HG03039 (cell line): ENCODE results near the gene LRRC27.

Source experiments
- ATAC-seq: cut with Tn5 transposase; IDR thresholded peaks from one replicate; pipeline ENCODE4 v1.9.1; 2021; ENCODE audit warnings: mild to moderate bottlenecking, moderate library complexity; ENCODE audit not compliant: unreplicated experiment

LRRC27 gene

DNA sequence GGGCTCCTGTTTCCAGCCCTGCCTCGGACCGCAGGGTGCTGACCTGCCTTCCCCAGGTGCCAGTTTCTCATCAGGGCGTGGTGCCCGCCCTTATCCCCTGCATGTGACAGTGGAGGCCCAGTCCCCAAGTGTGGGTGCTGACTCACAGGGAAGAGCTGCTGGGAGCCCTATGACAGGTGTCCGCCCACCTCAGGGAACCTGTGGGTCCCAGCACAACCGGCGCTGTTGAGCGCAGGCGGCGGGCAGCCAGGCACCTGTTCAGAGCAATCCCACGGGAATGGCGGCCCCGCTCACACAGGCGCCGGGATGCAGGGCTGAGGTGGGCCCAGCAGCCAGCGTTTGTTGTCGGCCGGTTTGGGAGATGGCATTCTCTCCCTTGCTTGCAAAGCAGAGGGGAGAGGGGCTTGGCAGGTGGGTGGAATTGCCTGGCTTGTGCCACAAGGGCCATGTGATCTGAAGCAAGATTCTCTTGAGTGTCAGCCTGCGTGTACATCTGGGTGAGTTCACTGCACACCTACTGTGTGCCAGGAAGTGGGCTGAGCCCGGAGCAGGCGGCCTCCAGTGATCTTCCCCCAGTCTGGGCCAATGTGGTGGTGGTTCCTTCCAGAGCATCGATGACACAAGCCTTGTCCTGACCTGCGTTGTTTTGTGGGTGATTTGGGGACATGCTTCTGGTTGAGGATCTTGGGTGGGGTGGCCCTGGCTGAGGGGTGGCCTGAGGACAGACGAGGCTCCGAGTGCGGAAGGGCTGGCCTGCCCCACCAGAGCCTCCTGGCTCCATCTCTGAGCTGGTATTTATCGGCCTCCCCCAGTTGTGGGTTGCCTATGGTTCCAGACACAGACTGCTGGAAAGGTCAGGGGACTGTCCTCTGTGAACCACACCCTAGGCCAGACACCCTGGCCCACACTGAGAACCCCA lies 67.4 kb downstream of the LRRC27 start:
- ATAC-seq = no peak

- ATAC-seq = no peak
Measured at GRCh38 chr10:132400041-132400546, 68.1 kb downstream of the LRRC27 start.

DNA sequence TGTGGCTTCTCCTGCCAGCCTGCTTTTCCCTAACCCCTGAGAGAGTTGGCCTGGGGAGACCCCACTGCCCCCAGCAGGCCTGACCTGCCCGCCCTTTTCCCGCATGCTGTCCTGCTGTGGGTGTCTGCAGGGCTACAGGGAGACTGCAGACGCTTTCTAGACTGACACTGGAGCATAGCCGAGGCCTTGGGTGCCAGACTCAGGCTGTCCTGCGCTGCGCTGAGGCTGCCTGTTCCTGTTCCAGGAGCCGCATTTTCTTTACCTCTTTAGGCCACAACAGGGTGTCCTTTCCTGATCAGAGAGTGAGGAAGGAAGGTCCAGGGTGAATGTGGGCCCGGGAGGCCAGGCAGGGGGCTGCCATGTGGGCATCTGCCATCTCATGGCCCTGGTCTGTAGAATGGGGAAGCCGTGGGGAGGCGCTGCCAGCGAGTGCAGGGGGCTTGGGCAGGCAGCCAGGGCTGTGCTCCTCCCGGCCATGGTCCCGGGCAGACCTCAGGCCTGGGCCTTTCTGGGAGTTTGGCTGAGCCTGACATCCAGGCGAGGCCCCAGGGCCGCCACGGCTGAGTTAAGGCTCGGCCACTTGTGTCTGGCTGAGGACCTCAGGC lies 68.7 kb downstream of the LRRC27 start:
- ATAC-seq = no peak

- ATAC-seq = no peak
Measured at GRCh38 chr10:132401401-132402118, 69.6 kb downstream of the LRRC27 start.

- no peak for ATAC-seq
Measured at GRCh38 chr10:132402781-132403241, 70.8 kb downstream of the LRRC27 start.

DNA sequence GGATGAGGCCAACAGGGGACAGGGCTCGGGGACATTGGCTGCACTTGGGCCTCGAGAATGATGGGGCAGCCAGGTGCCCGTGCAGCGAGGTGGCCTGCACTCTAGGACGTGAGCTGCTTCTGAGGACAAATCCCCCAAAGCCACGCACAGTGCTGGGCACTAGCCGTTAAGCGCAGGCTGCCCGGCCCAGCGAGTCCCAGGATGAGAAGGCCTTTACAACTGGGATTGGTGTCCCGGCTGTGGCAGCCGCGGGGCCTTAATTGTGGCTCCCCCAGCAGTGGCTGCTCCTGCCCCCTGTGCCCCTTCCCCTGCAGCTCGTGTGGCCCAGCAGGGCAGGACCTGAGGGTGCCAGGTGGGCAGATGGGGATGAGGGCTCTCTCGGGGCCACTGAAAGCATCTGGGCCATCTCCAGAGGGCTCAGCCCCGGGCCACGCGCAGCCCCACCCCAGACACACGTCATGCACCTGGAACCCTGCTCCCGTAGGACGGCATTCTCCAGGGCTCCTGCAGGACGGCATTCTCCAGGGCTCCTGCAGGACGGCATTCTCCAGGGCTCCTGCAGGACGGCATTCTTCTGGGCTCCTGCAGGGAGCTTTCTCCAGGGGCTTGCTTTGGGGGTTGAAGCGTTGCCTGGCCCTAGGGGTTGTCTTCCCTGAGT lies 71.6 kb downstream of the LRRC27 start:
- no peak for ATAC-seq

- ATAC-seq = no peak
Measured at GRCh38 chr10:132404169-132404880, 72.3 kb downstream of the LRRC27 start.

DNA sequence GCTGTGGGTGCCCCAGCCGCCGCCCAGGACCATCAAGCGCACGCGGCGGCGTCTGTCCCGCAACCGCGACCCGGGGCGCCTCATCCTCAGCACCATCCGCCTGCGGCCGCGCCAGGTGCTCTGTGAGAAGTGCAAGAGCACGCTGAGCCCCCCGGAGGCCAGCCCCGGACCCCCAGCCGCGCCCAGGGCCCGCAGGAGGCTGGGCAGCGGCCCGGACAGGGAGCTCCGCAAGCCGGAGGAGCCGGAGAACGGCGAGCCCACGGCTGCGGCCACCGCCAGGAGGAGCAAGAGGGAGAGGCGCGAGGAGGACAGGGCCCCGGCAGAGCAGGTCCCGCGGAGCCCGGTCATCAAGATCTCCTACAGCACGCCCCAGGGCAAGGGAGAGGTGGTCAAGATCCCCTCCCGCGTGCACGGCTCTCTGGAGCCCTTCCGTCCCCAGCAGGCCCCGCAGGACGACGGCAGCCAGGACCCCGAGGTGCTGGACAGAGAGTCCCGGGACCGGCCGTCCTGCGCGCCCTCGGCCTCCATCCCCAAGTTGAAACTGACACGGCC lies 73.0 kb downstream of the LRRC27 start:
- ATAC-seq = no peak

- ATAC-seq = no peak
Measured at GRCh38 chr10:132405463-132405991, 73.5 kb downstream of the LRRC27 start.

- no peak for ATAC-seq
Measured at GRCh38 chr10:132406181-132406580, 74.2 kb downstream of the LRRC27 start.

GRCh38 chr10:132406750-132407149 lies 74.8 kb downstream of the LRRC27 start:
- ATAC-seq = no peak

GRCh38 chr10:132407243-132407746 lies 75.3 kb downstream of the LRRC27 start:
- ATAC-seq = no peak

DNA sequence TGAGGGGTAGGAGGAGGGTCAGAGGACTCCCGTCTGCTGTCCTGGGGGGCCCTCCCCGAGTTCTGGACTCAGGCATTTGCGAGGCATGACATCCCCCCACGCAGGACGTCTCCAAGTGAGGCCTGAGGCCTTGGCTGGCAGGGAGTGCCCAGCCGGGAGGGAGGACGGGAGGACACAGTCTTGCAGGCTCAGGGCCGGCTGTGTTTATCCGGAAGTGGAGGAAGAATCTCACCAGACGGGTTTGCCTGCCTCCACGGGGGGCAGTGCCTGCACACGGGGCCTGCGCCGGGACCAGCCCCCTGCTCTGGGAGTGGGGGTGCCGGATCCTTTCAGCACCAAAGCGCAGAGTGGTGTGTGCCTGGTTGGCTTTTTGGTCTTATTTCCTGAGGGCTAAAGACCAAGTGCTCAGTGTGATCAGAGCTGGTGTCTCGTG lies 75.9 kb downstream of the LRRC27 start:
- ATAC-seq = no peak

DNA sequence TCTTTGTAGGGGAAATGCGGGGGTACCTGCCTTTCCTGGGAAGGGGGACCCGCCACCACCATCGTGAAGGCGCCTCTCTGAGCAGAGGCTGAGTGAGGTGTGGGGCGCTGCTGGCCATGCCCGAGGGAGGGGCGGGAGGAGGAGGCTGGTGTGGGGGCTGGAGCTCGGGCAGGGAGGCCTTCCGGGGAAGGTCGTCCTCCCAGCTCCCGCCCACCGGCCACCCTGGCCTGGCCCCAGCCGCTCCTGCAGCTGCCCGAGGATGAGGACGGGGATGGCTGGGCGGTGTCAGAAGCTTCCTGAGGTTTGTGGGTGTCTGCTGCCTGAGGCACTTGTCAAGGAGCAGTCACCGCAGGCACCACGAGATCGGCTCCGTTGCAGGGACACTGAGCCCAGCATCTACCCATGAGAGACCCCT lies 76.4 kb downstream of the LRRC27 start:
- ATAC-seq = no peak

- no peak for ATAC-seq
Measured at GRCh38 chr10:132408823-132409666, 77.1 kb downstream of the LRRC27 start.

GRCh38 chr10:132409667-132410028 lies 77.7 kb downstream of the LRRC27 start:
- ATAC-seq = no peak

- ATAC-seq = no peak
Measured at GRCh38 chr10:132410056-132410778, 78.2 kb downstream of the LRRC27 start.
